OCI-LY7 (cell line): ENCODE measurements around the gene EDN1.

Source experiments
- CTCF ChIP-seq: fragments of 200-600 bp; sonication (generic); conservative IDR thresholded peaks from 2 replicates; pipeline ENCODE4 v1.5.1; 2014; ENCODE audit warnings: mild to moderate bottlenecking, antibody characterized with exemption, low read length, moderate library complexity, mixed read lengths
- EZH2phosphoT487 ChIP-seq: fragments of 200-600 bp; sonication (generic); IDR thresholded peaks from 2 replicates; pipeline ENCODE4 v1.6.1; 2018; ENCODE audit warnings: low read depth, borderline replicate concordance, mild to moderate bottlenecking, mixed run types, antibody characterized with exemption, low read length, moderate library complexity, mixed read lengths

- TF ChIP-seq CTCF (peak; percentile 84), EZH2phosphoT487 (no peak; the same call in 1 of the 2 replicates)
These were observed 719 bp upstream of the EDN1 start for GRCh38 chr6:12289365-12289919.
